Adrenal gland (tissue), 12 donors: ENCODE measurements around the gene TPCN1. TPM values are rescaled to one million over a fixed set of nuclear protein-coding genes. Genes with fewer than 3 reads are reported as not detected.
A peak's percentile ranks its signal among the peaks of the same experiment; 100 is the strongest.

Source experiments
- DNase-seq, 7 donors: peaks; one replicate each; pipeline ENCODE4 v3.0.0-alpha.2; 2019 to 2020
- H3K27ac ChIP-seq, 5 donors: fragments of 200-600 bp; sonication (generic) in 4 of 5; 1 replicate in 3 of 5; 2 replicates in 2 of 5; pipeline versions ENCODE4 v1.5.1 to v1.8.0; 2016 to 2020; ENCODE audit warnings: mild to moderate bottlenecking in 1 of 5
- H3K27me3 ChIP-seq: fragments of 200-600 bp; 2 replicates; pipeline ENCODE4 v1.8.0; 2021
- H3K36me3 ChIP-seq, 2 donors: fragments of 200-600 bp; replicated peaks in 1 of 2; 1 replicate in 1 of 2; 2 replicates in 1 of 2; pipeline versions ENCODE4 v1.5.1 to v1.8.0; 2018 to 2022
- H3K4me1 ChIP-seq, 2 donors: fragments of 200-600 bp; replicated peaks in 1 of 2; 1 replicate in 1 of 2; 2 replicates in 1 of 2; pipeline versions ENCODE4 v1.5.1 to v1.8.0; 2018 to 2021
- H3K4me3 ChIP-seq, 4 donors: fragments of 200-600 bp; sonication (generic) in 3 of 4; one replicate each; pipeline ENCODE4 v1.5.1; 2016 to 2018
- H3K9me3 ChIP-seq, 3 donors: fragments of 200-600 bp; sonication (generic) in 1 of 3; replicated peaks in 1 of 3; 1 replicate in 2 of 3; 2 replicates in 1 of 3; pipeline versions ENCODE4 v1.5.1 to v1.8.0; 2016 to 2021
- CTCF ChIP-seq, 6 experiments: fragments of 450-650 bp in 4 of 6; fragments of 200-600 bp in 2 of 6; sonication (generic) in 1 of 6; IDR thresholded peaks; 1 replicate in 5 of 6; 2 replicates in 1 of 6; pipeline versions ENCODE4 v1.5.1 to v1.8.0; 2016 to 2021; ENCODE audit warnings: antibody characterized with exemption in 6 of 6, mild to moderate bottlenecking in 2 of 6, moderate library complexity in 1 of 6
- POLR2A ChIP-seq, 2 donors: fragments of 450-650 bp; IDR thresholded peaks; one replicate each; pipeline ENCODE4 v1.6.1; 2017; ENCODE audit warnings: antibody characterized with exemption in 2 of 2, mild to moderate bottlenecking in 2 of 2, moderate library complexity in 1 of 2
- WGBS, 4 donors: extraction: QIAGEN DNeasy Blood & Tissue Kit in 2 of 4; methylation state at CpG; one replicate each; pipeline versions ENCODE4 v1.1.5 to v1.1.7; 2013 to 2017; 5-methylcytosine and 5-hydroxymethylcytosine counted together
- intact Hi-C, 2 donors: fragments of 100-400 bp; cut with DNase I; formaldehyde crosslinking; loops; one replicate each; pipeline versions ENCODE4 v1.14.1 to v1.15.0; 2022 to 2023
- polyA plus RNA-seq, 3 donors: library from polyadenylated mRNA; stranded (reverse); fragments of 200-250 nt in 2 of 3; fragments of 350-450 nt in 1 of 3; fragmentation: Illumina TruSeq in 1 of 3; extraction: RNeasy Lipid Tissue Mini Kit (QIAGEN cat#74804) in 1 of 3; gene quantifications; one replicate each; pipeline ENCODE4 v1.2.3, GENCODE V29; 2013 to 2014
- total RNA-seq, 9 donors: library from RNA; depleted of rRNA in 4 of 9; stranded (reverse); fragments of >200 nt in 4 of 9; fragments of 120-200 nt in 1 of 9; fragmentation: NEBNext Ultra II Directional in 1 of 9; extraction: Animal tissue kit (Norgen Biotek cat#: 25700) in 1 of 9; gene quantifications; one replicate each; pipeline versions ENCODE4 v1.1.0 to v1.2.4, GENCODE V29; 2013 to 2023
- donor health status: healthy with polysubstance abuse.
- donor health status: Bipolar disorder and iron deficiency.
- donor health status: DM: yes; HTN: yes; CAD: no.
- donor health status: DM: no; HTN: no; CAD: no.
- donor health status: DM: no; HTN: no; CAD: no.
- donor health status: DM: yes; HTN: yes; CAD: no.

The TPCN1 gene
- total and polyA plus RNA-seq, 12 donors: 21.2 to 198 (median 80.9) TPM

- no peak overlapping the region for H3K27ac ChIP-seq
- DNase-seq: no peak
- H3K4me3 ChIP-seq: no peak overlapping the region
- H3K27me3 ChIP-seq: no peaks in the 10 kb centered on the region
- 80 to 88% (median 83%) methylated on average over 7 of the region's 7 CpGs for WGBS, 4 donors
- intact Hi-C loops: loop anchor here in 1 of 2 donors (5.0 kb wide), 1 partner anchor 121 kb away; no protein-coding TSS in a partner anchor
- no peaks in the 10 kb centered on the region for H3K9me3 ChIP-seq
- peaks cover 0 to 4% of the 10 kb centered on the region in 2 donors for H3K4me1 ChIP-seq
- H3K36me3 ChIP-seq: peaks cover 0 to 91% of the 10 kb centered on the region in 2 donors
- TF ChIP-seq CTCF (IDR thresholded peaks at IDR 0.05) (no peak), POLR2A (IDR thresholded peaks at IDR 0.05) (no peak)
Measured at GRCh38 chr12:113173081-113173698, 48.1 kb upstream of the TPCN1 start.

- 30 to 51% (median 43%) methylated on average over 9 to 32 of the region's 32 CpGs for WGBS, 4 donors
- Histone ChIP-seq H3K4me1 (peaks cover 0 to 10% of the 10 kb centered on the region in 2 donors), H3K27me3 (no peaks in the 10 kb centered on the region), H3K4me3 (no peak overlapping the region), H3K36me3 (peaks cover 0 to 91% of the 10 kb centered on the region in 2 donors), H3K27ac (no peak overlapping the region), H3K9me3 (no peaks in the 10 kb centered on the region)
- DNase-seq: peak; percentile 75 to 91 (median 84)
- TF ChIP-seq POLR2A (IDR thresholded peaks at IDR 0.05) (no peak), CTCF (IDR thresholded peaks at IDR 0.05) (peak; percentile 93 to 99 (median 97))
- intact Hi-C loops: loop anchor here (2.0 to 5.0 kb wide), 2 partner anchors 122 to 126 kb away; no protein-coding TSS in a partner anchor
Measured at GRCh38 chr12:113174461-113175384, 46.5 kb upstream of the TPCN1 start.

DNA sequence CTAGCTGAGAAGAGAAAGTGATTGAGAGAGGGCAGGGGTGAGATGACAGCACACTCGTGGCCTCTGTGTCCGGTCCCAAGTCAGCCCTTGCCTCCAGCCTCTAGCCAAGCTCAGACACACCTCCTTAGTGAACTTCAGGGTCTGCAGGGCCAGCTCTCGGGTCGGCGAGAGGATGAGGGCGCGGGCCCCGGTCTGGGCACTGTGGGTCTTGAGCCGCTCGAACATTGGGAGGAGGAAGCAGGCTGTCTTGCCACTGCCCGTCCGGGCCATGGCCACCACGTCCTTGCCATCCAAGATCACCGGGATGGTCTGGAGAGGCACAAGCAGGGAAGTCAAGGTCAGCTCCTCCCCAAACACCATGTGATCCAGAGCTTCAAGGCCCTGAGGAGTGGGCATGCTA lies 42.2 kb upstream of the TPCN1 start:
- TF ChIP-seq POLR2A (IDR thresholded peaks at IDR 0.05) (no peak), CTCF (IDR thresholded peaks at IDR 0.05) (no peak)
- intact Hi-C loops: no loop called here
- Histone ChIP-seq H3K4me3 (no peak overlapping the region), H3K36me3 (peaks cover 0 to 68% of the 10 kb centered on the region in 2 donors), H3K4me1 (peaks cover 3 to 17% of the 10 kb centered on the region in 2 donors), H3K27me3 (no peaks in the 10 kb centered on the region), H3K27ac (no peak overlapping the region), H3K9me3 (no peaks in the 10 kb centered on the region)
- 67 to 91% (median 69%) methylated on average over 9 to 14 of the region's 14 CpGs for WGBS, 4 donors
- no peak for DNase-seq

GRCh38 chr12:113180333-113180732 lies 40.9 kb upstream of the TPCN1 start:
- 69 to 72% (median 69%) methylated on average over 4 of the region's 4 CpGs for WGBS, 4 donors
- DNase-seq: no peak
- Histone ChIP-seq H3K4me1 (peaks cover 7 to 20% of the 10 kb centered on the region in 2 donors), H3K4me3 (no peak overlapping the region), H3K27ac (no peak overlapping the region), H3K9me3 (no peaks in the 10 kb centered on the region), H3K36me3 (peaks cover 0 to 56% of the 10 kb centered on the region in 2 donors), H3K27me3 (no peaks in the 10 kb centered on the region)
- TF ChIP-seq CTCF (IDR thresholded peaks at IDR 0.05) (no peak), POLR2A (IDR thresholded peaks at IDR 0.05) (no peak)
- intact Hi-C loops: loop anchor here in 1 of 2 donors (10.0 kb wide), 1 partner anchor 244 kb away; the partner anchor contains the start of gene SDSL
